PC-3 (cell line): ENCODE results near the gene CD9. TPM values are rescaled to one million over a fixed set of nuclear protein-coding genes. Genes with fewer than 3 reads are reported as not detected.

Source experiments
- ATAC-seq: fragments of 200-7000 bp; cut with Tn5 transposase; 2 replicates; pipeline ENCODE4 v1.9.1; 2020; ENCODE audit warnings: mild to moderate bottlenecking, moderate library complexity
- BruUV-seq: library from RNA; stranded (reverse); fragments of 400-500 nt; replicated peaks from 2 replicates; lab custom pipeline; 2021; lab: Mats Ljungman, UMichigan
- CTCF ChIA-PET: fragments of 300-600 bp; sonication (Branson Sonifier 250); formaldehyde crosslinking; loops from one replicate; lab custom pipeline; 2022; ENCODE audit warnings: antibody characterized with exemption; lab: Charles Lee
- POLR2A ChIA-PET: fragments of 300-600 bp; sonication (Branson Sonifier 250); formaldehyde crosslinking; loops from one replicate; lab custom pipeline; 2022; ENCODE audit warnings: antibody characterized with exemption; ENCODE audit not compliant: unreplicated experiment; lab: Charles Lee
- DNase-seq: peaks from one replicate; pipeline ENCODE4 v3.0.0-alpha.2; 2015
- H2AFZ ChIP-seq: fragments of 300-600 bp; sonication (generic); 2 replicates; pipeline ENCODE4 v1.6.0; 2016; ENCODE audit warnings: antibody characterized with exemption, low read length
- H3F3A ChIP-seq: fragments of 300-600 bp; sonication (generic); one replicate; pipeline ENCODE4 v1.6.0; 2017; ENCODE audit warnings: antibody characterized with exemption, low read length, control low read depth, mild to moderate bottlenecking; ENCODE audit not compliant: unreplicated experiment
- H3K27ac ChIP-seq: fragments of 300-600 bp; sonication (generic); 2 replicates; pipeline ENCODE4 v1.5.1; 2016; ENCODE audit warnings: mild to moderate bottlenecking, low read length
- H3K27me3 ChIP-seq: fragments of 300-600 bp; sonication (generic); 2 replicates; pipeline ENCODE4 v1.6.1; 2016; ENCODE audit warnings: low read length, mixed read lengths
- H3K36me3 ChIP-seq: fragments of 300-600 bp; sonication (generic); 2 replicates; pipeline ENCODE4 v1.6.1; 2016; ENCODE audit warnings: low read depth, mixed run types, low read length, mixed read lengths
- H3K4me1 ChIP-seq: fragments of 300-600 bp; sonication (generic); 2 replicates; pipeline ENCODE4 v1.5.1; 2016; ENCODE audit warnings: low read length; ENCODE audit not compliant: insufficient read depth
- H3K4me2 ChIP-seq: fragments of 300-600 bp; sonication (generic); 2 replicates; pipeline ENCODE4 v1.6.0; 2016; ENCODE audit warnings: low read length
- H3K4me3 ChIP-seq: fragments of 300-600 bp; sonication (generic); 2 replicates; pipeline ENCODE4 v1.5.1; 2016; ENCODE audit warnings: mild to moderate bottlenecking, low read length, mixed read lengths
- H3K79me2 ChIP-seq: fragments of 300-600 bp; sonication (generic); 2 replicates; pipeline ENCODE4 v1.6.1; 2017; ENCODE audit warnings: low read length, mixed read lengths
- H3K9ac ChIP-seq: fragments of 300-600 bp; sonication (generic); 2 replicates; pipeline ENCODE4 v1.6.0; 2016; ENCODE audit warnings: mild to moderate bottlenecking, low read length
- H3K9me2 ChIP-seq: fragments of 300-600 bp; sonication (generic); replicated peaks from 2 replicates; pipeline ENCODE4 v1.6.1; 2016; ENCODE audit warnings: mixed run types, low read length, mixed read lengths
- H3K9me3 ChIP-seq: fragments of 300-600 bp; sonication (generic); 2 replicates; pipeline ENCODE4 v1.6.1; 2016; ENCODE audit warnings: low read length, mixed read lengths
- H4K20me1 ChIP-seq: fragments of 300-600 bp; sonication (generic); 2 replicates; pipeline ENCODE4 v1.6.1; 2016; ENCODE audit warnings: low read length, mixed read lengths
- CTCF ChIP-seq: fragments of 300-600 bp; sonication (generic); conservative IDR thresholded peaks from 2 replicates; pipeline ENCODE4 v1.5.1; 2017; ENCODE audit warnings: antibody characterized with exemption, low read depth, mild to moderate bottlenecking, low read length
- EZH2 ChIP-seq: fragments of 300-600 bp; sonication (generic); IDR thresholded peaks from one replicate; pipeline ENCODE4 v1.6.1; 2017; ENCODE audit warnings: antibody characterized with exemption, mild to moderate bottlenecking, low read length; ENCODE audit not compliant: unreplicated experiment
- EZH2phosphoT487 ChIP-seq: fragments of 300-600 bp; sonication (generic); IDR thresholded peaks from 2 replicates; pipeline ENCODE4 v1.6.1; 2018; ENCODE audit warnings: mild to moderate bottlenecking, antibody characterized with exemption, low read length, borderline replicate concordance
- intact Hi-C: fragments of 100-400 bp; cut with micrococcal nuclease; formaldehyde crosslinking; loops from 2 replicates; pipeline ENCODE4 v1.9.0; 2023
- total RNA-seq: library from RNA; depleted of rRNA; stranded (reverse); fragments of >200 nt; gene quantifications from 2 replicates; pipeline ENCODE4 v1.2.3, GENCODE V29; 2014

Gene CD9
- total RNA-seq, 1 experiment from 2014 or later, result 174 TPM

GRCh38 chr12:6201213-6201608 lies 1.0 kb downstream of the CD9 start:
- Histone ChIP-seq H3K9me2 (no peaks in the 10 kb centered on the region), H3K27ac (peak overlapping the region; percentile 63), H3K27me3 (no peaks in the 10 kb centered on the region), H3K4me2 (peak overlapping the region; percentile 98), H3K36me3 (peaks cover 5% of the 10 kb centered on the region; the same call in 1 of the 2 replicates), H2AFZ (no peak overlapping the region), H3K4me1 (peaks cover 43% of the 10 kb centered on the region), H3K4me3 (peak overlapping the region; percentile 98), H3F3A (peaks cover 2% of the 10 kb centered on the region), H3K9ac (peak overlapping the region; percentile 97), H3K9me3 (no peaks in the 10 kb centered on the region), H3K79me2 (peaks cover 60% of the 10 kb centered on the region), H4K20me1 (peaks cover 32% of the 10 kb centered on the region)
- no peak for TF ChIP-seq CTCF
- no peak for TF ChIP-seq EZH2
- no peak for TF ChIP-seq EZH2phosphoT487
- BruUV-seq, result no TSS peak
- peak; percentile 57 for DNase-seq
- peak; percentile 63 for ATAC-seq
- POLR2A ChIA-PET, result interaction anchor here (0.6 to 1.2 kb wide), 10 partner anchors 13 to 333 kb away, joined by 3 to 15 read pairs (median 3); partner anchors contain the start of gene GAPDH
- CTCF ChIA-PET, result interaction anchor here (0.9 kb wide), 1 partner anchor 78 kb away, joined by 4 read pairs; no protein-coding TSS in a partner anchor
- intact Hi-C loops, result loop anchor here (1.0 kb wide), 1 partner anchor 15 kb away; no protein-coding TSS in a partner anchor

- ATAC-seq (no peak), DNase-seq (no peak)
- no TSS peak for BruUV-seq
- Histone ChIP-seq H3K4me1 (peaks cover 42% of the 10 kb centered on the region), H2AFZ (no peak overlapping the region), H3K79me2 (peaks cover 66% of the 10 kb centered on the region), H3K4me2 (peak overlapping the region; percentile 98), H3K36me3 (peaks cover 5% of the 10 kb centered on the region; the same call in 1 of the 2 replicates), H4K20me1 (peaks cover 32% of the 10 kb centered on the region), H3K27ac (0 out of 2 replicates have a peak overlapping the region, but pooled peaks have one; percentile 30), H3K9me3 (no peaks in the 10 kb centered on the region), H3K27me3 (no peaks in the 10 kb centered on the region), H3F3A (no peaks in the 10 kb centered on the region), H3K9ac (peak overlapping the region; percentile 97), H3K4me3 (peak overlapping the region; percentile 98), H3K9me2 (no peaks in the 10 kb centered on the region)
- intact Hi-C loops, result loop anchor here (1.0 kb wide), 1 partner anchor 14 kb away; no protein-coding TSS in a partner anchor
- ChIA-PET CTCF (no interaction called here), POLR2A (interaction anchor here (0.6 to 1.0 kb wide), 3 partner anchors 27 to 84 kb away, joined by 3 to 7 read pairs (median 3); no protein-coding TSS in a partner anchor)
- TF ChIP-seq CTCF (no peak), EZH2phosphoT487 (no peak), EZH2 (no peak)
Measured at GRCh38 chr12:6201826-6202225, 1.6 kb downstream of the CD9 start.

- POLR2A ChIA-PET, result interaction anchor here (0.5 to 1.0 kb wide), 4 partner anchors 15 to 84 kb away, joined by 3 to 7 read pairs (median 3); no protein-coding TSS in a partner anchor
- no peak overlapping the region for H2AFZ ChIP-seq
- CTCF ChIA-PET, result no interaction called here
- peaks cover 5% of the 10 kb centered on the region; the same call in 1 of the 2 replicates for H3K36me3 ChIP-seq
- no peak overlapping the region for H3K9ac ChIP-seq
- no peaks in the 10 kb centered on the region for H3K27me3 ChIP-seq
- H3K9me2 ChIP-seq, result no peaks in the 10 kb centered on the region
- no peak for TF ChIP-seq EZH2phosphoT487
- no peak for TF ChIP-seq EZH2
- TF ChIP-seq CTCF, result no peak
- peaks cover 32% of the 10 kb centered on the region for H4K20me1 ChIP-seq
- H3K4me2 ChIP-seq, result peak overlapping the region; percentile 98
- BruUV-seq, result no TSS peak
- H3K79me2 ChIP-seq, result peaks cover 71% of the 10 kb centered on the region
- no peak for DNase-seq
- peak overlapping the region; percentile 98 for H3K4me3 ChIP-seq
- ATAC-seq, result no peak
- no peaks in the 10 kb centered on the region for H3K9me3 ChIP-seq
- peaks cover 44% of the 10 kb centered on the region for H3K4me1 ChIP-seq
- no peaks in the 10 kb centered on the region for H3F3A ChIP-seq
- intact Hi-C loops, result no loop called here
- H3K27ac ChIP-seq, result no peak overlapping the region
Measured at GRCh38 chr12:6202304-6202703, 2.1 kb downstream of the CD9 start.
